Liver (tissue), 9 donors: ENCODE results near the gene LRP1-AS. TPM values are rescaled to one million over a fixed set of nuclear protein-coding genes. Genes with fewer than 3 reads are reported as not detected.

ENCODE experiments used
- DNase-seq: peaks from one replicate; pipeline ENCODE4 v3.0.0-alpha.2; 2017; ENCODE audit warnings: low spot score
- H3K27ac ChIP-seq, 2 donors: one replicate each; pipeline ENCODE4 v1.7.0; 2013; ENCODE audit warnings: inconsistent platforms in 2 of 2, low read length in 2 of 2, control low read depth in 1 of 2, low read depth in 1 of 2, mild to moderate bottlenecking in 1 of 2
- H3K27me3 ChIP-seq, 4 donors: one replicate each; pipeline versions ENCODE4 v1.6.1 to v1.7.0; 2013; ENCODE audit warnings: low read length in 3 of 4, inconsistent platforms in 1 of 4, mild to moderate bottlenecking in 1 of 4, moderate library complexity in 1 of 4; ENCODE audit not compliant: control insufficient read depth in 4 of 4, insufficient read depth in 4 of 4
- H3K36me3 ChIP-seq, 4 donors: one replicate each; pipeline versions ENCODE4 v1.6.1 to v1.7.0; 2013; ENCODE audit warnings: low read length in 3 of 4, mild to moderate bottlenecking in 3 of 4, low read depth in 1 of 4, moderate library complexity in 1 of 4; ENCODE audit not compliant: control insufficient read depth in 4 of 4, insufficient read depth in 3 of 4
- H3K4me1 ChIP-seq, 4 donors: one replicate each; pipeline versions ENCODE4 v1.6.1 to v1.7.0; 2013; ENCODE audit warnings: low read length in 3 of 4, mild to moderate bottlenecking in 3 of 4, moderate library complexity in 1 of 4; ENCODE audit not compliant: control insufficient read depth in 4 of 4, insufficient read depth in 4 of 4
- H3K4me3 ChIP-seq, 3 donors: one replicate each; pipeline versions ENCODE4 v1.6.1 to v1.7.0; 2013; ENCODE audit warnings: low read length in 3 of 3, control low read depth in 1 of 3, low read depth in 1 of 3, mild to moderate bottlenecking in 1 of 3
- H3K9ac ChIP-seq, 2 donors: one replicate each; pipeline ENCODE4 v1.7.0; 2013; ENCODE audit warnings: low read length in 2 of 2, mild to moderate bottlenecking in 2 of 2, moderate library complexity in 2 of 2, control low read depth in 1 of 2, low read depth in 1 of 2
- H3K9me3 ChIP-seq, 4 donors: one replicate each; pipeline versions ENCODE4 v1.6.1 to v1.7.0; 2013; ENCODE audit warnings: low read length in 3 of 4; ENCODE audit not compliant: control insufficient read depth in 4 of 4
- CTCF ChIP-seq: fragments of 150-350 bp; IDR thresholded peaks from 2 replicates; pipeline ENCODE4 v1.5.1; 2017; ENCODE audit warnings: improper control_type of control experiment, low read depth, low read length; ENCODE audit not compliant: missing input control
- EGR1 ChIP-seq, 2 donors: IDR thresholded peaks; 2 replicates each; pipeline ENCODE4 v1.6.1; 2016 to 2018; ENCODE audit warnings: antibody characterized with exemption in 2 of 2, low read depth in 2 of 2
- FOXA1 ChIP-seq: IDR thresholded peaks from 2 replicates; pipeline ENCODE4 v1.6.1; 2016; ENCODE audit warnings: antibody characterized with exemption
- FOXA2 ChIP-seq: IDR thresholded peaks from 2 replicates; pipeline ENCODE4 v1.6.1; 2016; ENCODE audit warnings: antibody characterized with exemption
- GABPA ChIP-seq, 2 donors: IDR thresholded peaks in 1 of 2; conservative IDR thresholded peaks in 1 of 2; 2 replicates each; pipeline ENCODE4 v1.6.1; 2016; ENCODE audit warnings: antibody characterized with exemption in 2 of 2, mild to moderate bottlenecking in 1 of 2, moderate library complexity in 1 of 2
- HNF4G ChIP-seq: IDR thresholded peaks from 2 replicates; pipeline ENCODE4 v1.6.1; 2016; ENCODE audit warnings: antibody characterized with exemption
- NR2F2 ChIP-seq: IDR thresholded peaks from 2 replicates; pipeline ENCODE4 v1.6.1; 2016; ENCODE audit warnings: antibody characterized with exemption
- RAD21 ChIP-seq, 2 donors: IDR thresholded peaks; 2 replicates each; pipeline ENCODE4 v1.6.1; 2016; ENCODE audit warnings: antibody characterized with exemption in 2 of 2, mild to moderate bottlenecking in 2 of 2
- RXRA ChIP-seq, 2 donors: IDR thresholded peaks; 2 replicates each; pipeline ENCODE4 v1.6.1; 2017 to 2018; ENCODE audit warnings: antibody characterized with exemption in 2 of 2, mild to moderate bottlenecking in 1 of 2
- TAF1 ChIP-seq: conservative IDR thresholded peaks from 2 replicates; pipeline ENCODE4 v1.6.1; 2016; ENCODE audit warnings: antibody characterized with exemption, mild to moderate bottlenecking
- YY1 ChIP-seq: IDR thresholded peaks from 2 replicates; pipeline ENCODE4 v1.6.1; 2016; ENCODE audit warnings: antibody characterized with exemption, mild to moderate bottlenecking
- WGBS: extraction: QIAGEN DNeasy Blood & Tissue Kit; methylation state at CpG from one replicate; pipeline ENCODE4 v1.1.7; 2013; 5-methylcytosine and 5-hydroxymethylcytosine counted together
- polyA plus RNA-seq, 2 donors: library from polyadenylated mRNA; stranded (reverse) in 1 of 2; unstranded in 1 of 2; fragments of 200-250 nt in 1 of 2; fragments of >200 nt in 1 of 2; fragmentation: Nextera tagmentation in 1 of 2; extraction: Ambion mirVana in 1 of 2; gene quantifications; one replicate each; pipeline versions ENCODE4 v1.2.1 to v1.2.3, GENCODE V29; 2013 to 2015
- total RNA-seq, 2 donors: library from RNA; depleted of rRNA; stranded (reverse); fragments of >200 nt; gene quantifications; one replicate each; pipeline ENCODE4 v1.2.3, GENCODE V29; 2014
- TF ChIP-seq, protein P1 (sequence below): IDR thresholded peaks from 2 replicates; pipeline ENCODE4 v1.6.1; 2016; ENCODE audit warnings: antibody characterized with exemption
- TF ChIP-seq, protein P2 (sequence below): IDR thresholded peaks from 2 replicates; pipeline ENCODE4 v1.6.1; 2016; ENCODE audit warnings: antibody characterized with exemption
- donor health status: healthy.
- donor health status: healthy.
- donor health status: healthy.
- donor health status: healthy.
- donor health status: healthy.

LRP1-AS gene
- total and polyA plus RNA-seq, 4 donors = not detected

DNA sequence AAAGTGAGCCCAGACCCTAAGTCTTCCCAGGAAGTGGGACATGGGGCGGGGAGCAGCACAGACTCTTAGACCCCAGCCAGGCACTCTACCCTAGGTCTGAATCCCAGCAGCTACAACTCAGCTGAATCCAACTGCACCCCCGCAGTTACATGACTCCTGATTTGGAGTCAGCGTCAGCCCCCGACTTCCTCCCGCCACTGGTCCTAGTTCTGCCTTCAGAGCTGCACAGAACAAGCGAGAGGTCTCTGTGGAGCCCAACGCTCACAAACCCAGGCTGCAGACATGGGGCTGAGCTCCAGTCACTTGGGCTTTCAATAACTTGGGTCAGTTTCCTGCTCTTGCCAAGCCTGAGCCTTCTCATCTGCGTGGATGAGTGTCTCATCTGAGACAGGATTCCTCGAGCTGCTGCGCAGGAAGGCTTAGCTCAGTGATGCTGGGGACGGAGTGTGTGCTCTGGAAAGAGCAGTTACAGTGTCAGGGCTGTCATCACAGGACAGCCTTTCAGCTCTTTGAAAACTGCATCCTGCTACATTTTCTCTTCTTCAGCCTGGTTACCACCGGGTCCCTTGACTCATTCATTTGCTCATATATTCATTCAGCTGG lies 38.6 kb upstream of the LRP1-AS start:
- DNase-seq = no peak
- H3K9me3 ChIP-seq = no peaks in the 10 kb centered on the region
- no peak for TF ChIP-seq HNF4G
- TF ChIP-seq NR2F2 = no peak
- TF ChIP-seq GABPA (IDR thresholded peaks at IDR 0.05 in 1 of 2, conservative IDR thresholded peaks at IDR 0.05 in 1 of 2) = no peak
- no peak for TF ChIP-seq RAD21 (IDR thresholded peaks at IDR 0.05)
- no peak for TF ChIP-seq RXRA (IDR thresholded peaks at IDR 0.05)
- no peak for TF ChIP-seq FOXA1
- no peak for TF ChIP-seq CTCF
- TF ChIP-seq TAF1 = no peak
- TF ChIP-seq, protein P1, sequence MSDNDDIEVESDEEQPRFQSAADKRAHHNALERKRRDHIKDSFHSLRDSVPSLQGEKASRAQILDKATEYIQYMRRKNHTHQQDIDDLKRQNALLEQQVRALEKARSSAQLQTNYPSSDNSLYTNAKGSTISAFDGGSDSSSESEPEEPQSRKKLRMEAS = no peak
- no peak for TF ChIP-seq EGR1 (IDR thresholded peaks at IDR 0.05; ENCODE audit: low read depth in 2 of 2)
- TF ChIP-seq, protein P2, sequence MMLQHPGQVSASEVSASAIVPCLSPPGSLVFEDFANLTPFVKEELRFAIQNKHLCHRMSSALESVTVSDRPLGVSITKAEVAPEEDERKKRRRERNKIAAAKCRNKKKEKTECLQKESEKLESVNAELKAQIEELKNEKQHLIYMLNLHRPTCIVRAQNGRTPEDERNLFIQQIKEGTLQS = no peak
- TF ChIP-seq YY1 = no peak
- no peak for TF ChIP-seq FOXA2
- H3K4me1 ChIP-seq = no peaks in the 10 kb centered on the region
- H3K36me3 ChIP-seq = peaks cover 20 to 89% (median 70%) of the 10 kb centered on the region in 4 donors
- no peak overlapping the region for H3K27ac ChIP-seq
- 93% methylated on average over 12 of the region's 12 CpGs for WGBS
- no peak overlapping the region for H3K4me3 ChIP-seq
- no peaks in the 10 kb centered on the region for H3K27me3 ChIP-seq
- H3K9ac ChIP-seq = no peak overlapping the region

DNA sequence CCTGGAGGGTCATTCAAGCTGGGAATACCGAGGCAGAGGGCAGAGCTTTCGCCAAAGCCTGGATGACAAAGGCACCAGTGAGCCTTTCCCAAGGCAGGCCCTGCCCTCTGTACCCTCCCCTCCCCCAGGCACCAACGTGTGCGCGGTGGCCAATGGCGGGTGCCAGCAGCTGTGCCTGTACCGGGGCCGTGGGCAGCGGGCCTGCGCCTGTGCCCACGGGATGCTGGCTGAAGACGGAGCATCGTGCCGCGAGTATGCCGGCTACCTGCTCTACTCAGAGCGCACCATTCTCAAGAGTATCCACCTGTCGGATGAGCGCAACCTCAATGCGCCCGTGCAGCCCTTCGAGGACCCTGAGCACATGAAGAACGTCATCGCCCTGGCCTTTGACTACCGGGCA lies 38.0 kb upstream of the LRP1-AS start:
- H3K9me3 ChIP-seq = no peaks in the 10 kb centered on the region
- H3K4me1 ChIP-seq = no peaks in the 10 kb centered on the region
- H3K9ac ChIP-seq = no peak overlapping the region
- H3K27me3 ChIP-seq = no peaks in the 10 kb centered on the region
- no peak overlapping the region for H3K27ac ChIP-seq
- WGBS = 77% methylated on average over 25 of the region's 25 CpGs
- no peak overlapping the region for H3K4me3 ChIP-seq
- DNase-seq = no peak
- peaks cover 23 to 89% (median 68%) of the 10 kb centered on the region in 4 donors for H3K36me3 ChIP-seq
- TF ChIP-seq FOXA1 (no peak), FOXA2 (no peak)

- 93% methylated on average over 22 of the region's 22 CpGs for WGBS
- H3K9ac ChIP-seq = no peak overlapping the region
- no peak for TF ChIP-seq NR2F2
- no peak for TF ChIP-seq RAD21 (IDR thresholded peaks at IDR 0.05)
- no peak for TF ChIP-seq HNF4G
- no peak for TF ChIP-seq CTCF
Measured at GRCh38 chr12:57183939-57184725, 36.7 kb upstream of the LRP1-AS start.

More at GRCh38 chr12:57183939-57184725, 36.7 kb upstream of the LRP1-AS start:
- no peaks in the 10 kb centered on the region for H3K9me3 ChIP-seq
- peaks cover 30 to 89% (median 69%) of the 10 kb centered on the region in 4 donors for H3K36me3 ChIP-seq
- H3K27ac ChIP-seq = no peak overlapping the region
- H3K4me1 ChIP-seq = no peaks in the 10 kb centered on the region
- H3K27me3 ChIP-seq = no peaks in the 10 kb centered on the region
- H3K4me3 ChIP-seq = no peak overlapping the region
- DNase-seq = no peak
